ENCODE data around the gene ZDHHC20.

ZDHHC20 gene

DNA sequence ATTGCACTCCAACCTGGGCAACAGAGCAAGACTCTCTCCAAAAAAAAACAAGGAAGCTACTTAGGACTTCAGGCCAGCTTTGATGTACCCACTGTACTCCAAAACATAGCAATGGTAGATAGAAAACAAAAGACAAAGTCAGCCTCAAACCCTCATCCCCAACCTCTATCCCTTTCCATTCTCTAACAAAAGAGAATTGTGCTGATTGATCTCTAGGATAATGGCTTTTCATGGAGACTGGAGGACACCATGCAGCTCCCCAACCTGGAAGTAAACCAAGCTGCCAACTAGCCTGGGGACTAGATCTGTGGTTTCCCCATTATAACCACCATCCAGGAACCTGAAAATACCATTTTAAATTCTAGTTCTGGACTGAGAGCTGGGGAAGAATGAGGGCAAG lies 4.3 kb upstream of the ZDHHC20 start:
- TF ChIP-seq, protein P1, sequence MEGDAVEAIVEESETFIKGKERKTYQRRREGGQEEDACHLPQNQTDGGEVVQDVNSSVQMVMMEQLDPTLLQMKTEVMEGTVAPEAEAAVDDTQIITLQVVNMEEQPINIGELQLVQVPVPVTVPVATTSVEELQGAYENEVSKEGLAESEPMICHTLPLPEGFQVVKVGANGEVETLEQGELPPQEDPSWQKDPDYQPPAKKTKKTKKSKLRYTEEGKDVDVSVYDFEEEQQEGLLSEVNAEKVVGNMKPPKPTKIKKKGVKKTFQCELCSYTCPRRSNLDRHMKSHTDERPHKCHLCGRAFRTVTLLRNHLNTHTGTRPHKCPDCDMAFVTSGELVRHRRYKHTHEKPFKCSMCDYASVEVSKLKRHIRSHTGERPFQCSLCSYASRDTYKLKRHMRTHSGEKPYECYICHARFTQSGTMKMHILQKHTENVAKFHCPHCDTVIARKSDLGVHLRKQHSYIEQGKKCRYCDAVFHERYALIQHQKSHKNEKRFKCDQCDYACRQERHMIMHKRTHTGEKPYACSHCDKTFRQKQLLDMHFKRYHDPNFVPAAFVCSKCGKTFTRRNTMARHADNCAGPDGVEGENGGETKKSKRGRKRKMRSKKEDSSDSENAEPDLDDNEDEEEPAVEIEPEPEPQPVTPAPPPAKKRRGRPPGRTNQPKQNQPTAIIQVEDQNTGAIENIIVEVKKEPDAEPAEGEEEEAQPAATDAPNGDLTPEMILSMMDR (IDR thresholded peaks at IDR 0.05; ENCODE audit: control insufficient read depth, extremely low read depth, insufficient read depth), result no peak

DNA sequence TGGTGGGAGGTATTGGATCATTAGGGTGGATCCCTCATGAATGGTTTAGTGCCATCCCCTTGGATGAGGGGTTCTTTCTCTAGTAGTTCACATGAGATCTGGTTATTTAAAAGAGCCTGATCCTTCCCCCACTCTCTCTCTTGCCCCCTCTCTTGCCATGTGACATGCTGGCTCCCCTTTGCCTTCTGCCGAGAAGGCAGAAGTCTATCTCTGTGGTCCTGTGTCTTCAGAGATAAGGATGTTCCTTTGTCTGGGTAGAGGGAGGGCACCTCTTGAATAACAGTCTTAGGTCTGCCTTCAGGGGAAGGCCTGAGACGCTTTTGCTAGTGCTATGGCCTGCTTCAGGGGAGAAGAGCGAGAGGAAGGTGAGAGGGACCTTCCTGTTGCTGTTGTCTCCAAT lies 2.0 kb upstream of the ZDHHC20 start:
- no peak for DNase-seq (ENCODE audit: low read depth)
- TF ChIP-seq, protein P1 (IDR thresholded peaks at IDR 0.05; ENCODE audit: control insufficient read depth, extremely low read depth, insufficient read depth), result no peak
- H3K4me3 ChIP-seq (ENCODE audit: low read depth, low read length), result no peak overlapping the region

More for the DNA sequence above, 4.3 kb upstream of the ZDHHC20 start:
- no peak overlapping the region for H3K4me3 ChIP-seq (ENCODE audit: low read depth, low read length)
- DNase-seq (ENCODE audit: low read depth), result no peak

DNA sequence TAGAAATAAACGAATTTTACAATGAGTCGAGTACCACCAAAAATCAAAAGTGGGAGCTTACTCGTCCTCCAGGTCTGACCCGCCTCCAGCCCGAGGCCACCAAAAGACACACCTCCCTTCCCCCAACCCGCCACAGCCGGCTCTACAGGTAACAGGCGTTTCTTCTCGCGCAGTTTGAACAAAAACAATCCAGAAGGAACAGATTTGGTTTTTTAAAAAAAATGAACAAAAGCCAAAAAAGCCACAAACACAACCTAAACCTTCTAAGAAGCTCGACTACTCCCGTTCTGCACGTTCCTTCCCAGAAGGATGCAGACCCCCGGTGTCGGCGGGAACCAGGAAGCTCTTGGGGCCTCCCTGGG lies 671 bp downstream of the ZDHHC20 start:
- TF ChIP-seq, protein P1 (IDR thresholded peaks at IDR 0.05; ENCODE audit: control insufficient read depth, extremely low read depth, insufficient read depth), result no peak
- H3K4me3 ChIP-seq (ENCODE audit: low read depth, low read length), result peak overlapping the region; percentile 91
- DNase-seq (ENCODE audit: low read depth), result peak; percentile 18

DNA sequence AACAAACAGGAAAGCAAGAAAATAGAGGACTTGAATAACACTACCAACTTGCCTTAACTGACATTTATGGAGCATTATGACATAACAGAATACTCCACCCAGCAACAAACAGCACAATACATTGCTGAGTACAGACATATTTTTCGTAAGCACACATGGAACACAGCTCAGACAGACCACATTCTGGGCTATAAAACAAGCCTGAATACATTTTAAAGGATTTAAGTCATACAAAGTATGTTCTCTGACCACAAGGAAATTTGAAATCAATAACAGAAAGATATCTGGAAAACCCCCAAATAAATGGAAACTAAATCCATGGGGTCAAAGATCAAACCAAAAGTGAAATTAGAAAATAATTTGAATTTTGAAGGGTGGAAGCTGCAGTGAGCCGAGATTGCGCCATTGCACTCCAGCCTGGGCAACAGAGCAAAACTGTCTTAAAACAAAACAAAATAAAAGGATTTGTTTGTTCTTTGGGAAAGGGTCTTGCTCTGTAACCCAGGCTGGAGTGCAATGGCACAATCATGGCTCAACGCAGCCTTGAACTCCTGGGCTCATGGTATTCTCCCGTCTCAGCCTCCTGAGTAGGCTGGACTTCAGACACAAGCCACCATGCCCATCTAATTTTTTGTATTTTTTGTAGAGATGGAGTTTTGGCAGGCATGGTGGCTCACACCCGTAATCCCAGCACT lies 5.6 kb downstream of the ZDHHC20 start:
- H3K4me3 ChIP-seq (ENCODE audit: low read depth, low read length), result no peak overlapping the region
- TF ChIP-seq, protein P1 (IDR thresholded peaks at IDR 0.05; ENCODE audit: control insufficient read depth, extremely low read depth, insufficient read depth), result no peak
- no peak for DNase-seq (ENCODE audit: low read depth)

DNA sequence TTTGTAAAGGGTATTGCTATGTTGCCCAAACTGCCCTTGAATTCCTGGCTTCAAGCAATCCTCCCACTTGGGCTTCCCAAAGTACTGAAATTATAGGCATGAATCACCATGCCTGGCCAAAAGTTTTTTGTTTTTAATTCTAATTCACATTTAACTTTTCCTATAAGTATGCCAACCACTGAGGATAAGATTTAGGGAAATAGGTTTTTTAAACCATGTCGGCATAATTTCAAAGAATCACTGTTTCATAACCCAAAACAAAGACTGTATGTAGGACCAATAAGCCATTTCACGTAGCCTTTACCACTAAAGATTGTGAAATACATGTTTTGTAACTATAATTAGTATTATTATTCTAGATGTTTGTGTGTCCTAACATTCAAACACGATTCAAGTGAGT lies 8.2 kb downstream of the ZDHHC20 start:
- TF ChIP-seq, protein P1 (IDR thresholded peaks at IDR 0.05; ENCODE audit: control insufficient read depth, extremely low read depth, insufficient read depth), result no peak
- no peak for DNase-seq (ENCODE audit: low read depth)
- no peak overlapping the region for H3K4me3 ChIP-seq (ENCODE audit: low read depth, low read length)

DNA sequence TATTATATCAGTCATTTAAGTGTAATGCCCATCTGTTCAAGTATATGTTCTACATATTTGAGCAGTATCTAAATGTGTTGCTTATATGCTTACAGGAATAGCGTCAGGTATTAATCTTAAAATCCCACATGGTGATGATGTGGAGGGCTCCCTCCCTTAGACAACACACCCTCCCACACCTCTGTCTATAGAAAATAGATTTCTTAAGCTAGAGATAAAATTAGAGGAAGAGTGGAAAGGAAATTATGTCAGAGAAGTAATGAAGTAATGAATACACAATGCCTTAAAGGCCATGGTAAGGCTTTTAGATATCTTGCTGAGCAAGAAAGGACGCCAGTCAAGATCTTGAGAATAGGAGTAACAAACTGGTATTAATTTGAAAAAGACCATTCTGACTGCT lies 12.4 kb downstream of the ZDHHC20 start:
- TF ChIP-seq, protein P1 (IDR thresholded peaks at IDR 0.05; ENCODE audit: control insufficient read depth, extremely low read depth, insufficient read depth), result no peak
- no peak overlapping the region for H3K4me3 ChIP-seq (ENCODE audit: low read depth, low read length)
- DNase-seq (ENCODE audit: low read depth), result no peak

DNA sequence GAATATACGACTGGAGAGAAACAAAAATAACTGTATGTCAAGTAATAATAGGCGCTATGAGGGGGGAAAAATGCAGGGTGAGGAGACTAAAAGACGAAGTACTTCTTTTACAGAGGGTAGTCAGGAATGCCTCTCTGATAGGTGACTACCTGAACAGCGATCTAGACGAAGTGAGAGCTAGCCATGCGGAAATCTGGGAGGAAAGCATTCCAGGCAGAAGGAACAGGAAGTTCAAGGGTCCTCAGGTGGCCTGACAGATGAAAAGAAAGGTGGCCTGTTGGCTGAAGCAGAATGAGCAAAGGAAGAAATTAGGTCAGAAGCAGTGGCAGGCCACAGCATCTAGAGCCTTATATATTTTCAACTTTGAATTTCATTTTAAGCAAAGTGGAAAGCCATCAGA lies 13.3 kb downstream of the ZDHHC20 start:
- TF ChIP-seq, protein P1 (IDR thresholded peaks at IDR 0.05; ENCODE audit: control insufficient read depth, extremely low read depth, insufficient read depth), result no peak
- no peak for DNase-seq (ENCODE audit: low read depth)
- no peak overlapping the region for H3K4me3 ChIP-seq (ENCODE audit: low read depth, low read length)

Measured in LNCaP clone FGC (cell line).